ENCODE results near the gene GTF3C1. TPM values are rescaled to one million over a fixed set of nuclear protein-coding genes. Genes with fewer than 3 reads are reported as not detected.

The GTF3C1 gene
- total RNA-seq, 1 experiment from 2014 or later = 121 TPM

GRCh38 chr16:27505297-27506236 lies 44.1 kb downstream of the GTF3C1 start:
- Histone ChIP-seq H3K36me3 (ENCODE audit: control insufficient read depth, insufficient read depth, low read length) (peaks cover 30% of the 10 kb centered on the region), H3K9me3 (ENCODE audit: control insufficient read depth, insufficient read depth, low read depth, low read length) (no peaks in the 10 kb centered on the region), H3K27ac (ENCODE audit: low read length) (no peak overlapping the region), H3K4me1 (ENCODE audit: control insufficient read depth, insufficient read depth, low read length) (no peaks in the 10 kb centered on the region), H3K4me3 (ENCODE audit: low read depth in 2 of 2, low read length in 2 of 2) (no peak overlapping the region), H3K27me3 (ENCODE audit: control insufficient read depth, insufficient read depth, low read length) (no peaks in the 10 kb centered on the region)
- in situ Hi-C loops (cut with HindIII; ENCODE audit: low pct_unique_long_range_greater_than_20kb, low sequenced_read_pairs) = no loop called here
- ATAC-seq (no peak), DNase-seq (ENCODE audit: low read depth, low spot score) (no peak)
- TF ChIP-seq, protein P1, sequence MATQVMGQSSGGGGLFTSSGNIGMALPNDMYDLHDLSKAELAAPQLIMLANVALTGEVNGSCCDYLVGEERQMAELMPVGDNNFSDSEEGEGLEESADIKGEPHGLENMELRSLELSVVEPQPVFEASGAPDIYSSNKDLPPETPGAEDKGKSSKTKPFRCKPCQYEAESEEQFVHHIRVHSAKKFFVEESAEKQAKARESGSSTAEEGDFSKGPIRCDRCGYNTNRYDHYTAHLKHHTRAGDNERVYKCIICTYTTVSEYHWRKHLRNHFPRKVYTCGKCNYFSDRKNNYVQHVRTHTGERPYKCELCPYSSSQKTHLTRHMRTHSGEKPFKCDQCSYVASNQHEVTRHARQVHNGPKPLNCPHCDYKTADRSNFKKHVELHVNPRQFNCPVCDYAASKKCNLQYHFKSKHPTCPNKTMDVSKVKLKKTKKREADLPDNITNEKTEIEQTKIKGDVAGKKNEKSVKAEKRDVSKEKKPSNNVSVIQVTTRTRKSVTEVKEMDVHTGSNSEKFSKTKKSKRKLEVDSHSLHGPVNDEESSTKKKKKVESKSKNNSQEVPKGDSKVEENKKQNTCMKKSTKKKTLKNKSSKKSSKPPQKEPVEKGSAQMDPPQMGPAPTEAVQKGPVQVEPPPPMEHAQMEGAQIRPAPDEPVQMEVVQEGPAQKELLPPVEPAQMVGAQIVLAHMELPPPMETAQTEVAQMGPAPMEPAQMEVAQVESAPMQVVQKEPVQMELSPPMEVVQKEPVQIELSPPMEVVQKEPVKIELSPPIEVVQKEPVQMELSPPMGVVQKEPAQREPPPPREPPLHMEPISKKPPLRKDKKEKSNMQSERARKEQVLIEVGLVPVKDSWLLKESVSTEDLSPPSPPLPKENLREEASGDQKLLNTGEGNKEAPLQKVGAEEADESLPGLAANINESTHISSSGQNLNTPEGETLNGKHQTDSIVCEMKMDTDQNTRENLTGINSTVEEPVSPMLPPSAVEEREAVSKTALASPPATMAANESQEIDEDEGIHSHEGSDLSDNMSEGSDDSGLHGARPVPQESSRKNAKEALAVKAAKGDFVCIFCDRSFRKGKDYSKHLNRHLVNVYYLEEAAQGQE (IDR thresholded peaks at IDR 0.05; ENCODE audit: insufficient read depth in 1 of 2, low read depth in 2 of 2, low read length in 1 of 2) = no peak
- TF ChIP-seq POLR2AphosphoS5 (IDR thresholded peaks at IDR 0.05; ENCODE audit: low read depth, low read length) (no peak), SIN3A (IDR thresholded peaks at IDR 0.05; ENCODE audit: borderline replicate concordance, insufficient read depth, low read depth, low read length) (no peak), CTCF (IDR thresholded peaks at IDR 0.05) (no peak), TCF7L2 (IDR thresholded peaks at IDR 0.05; ENCODE audit: low read depth, low read length) (no peak)
- CTCF ChIA-PET = interaction anchor here (0.7 kb wide), 1 partner anchor 11 kb away, joined by 3 read pairs; no protein-coding TSS in a partner anchor
- intact Hi-C loops (cut with micrococcal nuclease; ENCODE audit: unreplicated experiment) = no loop called here
- BruUV-seq (replicated peaks) = no TSS peak
- POLR2A ChIA-PET = no interaction called here

DNA sequence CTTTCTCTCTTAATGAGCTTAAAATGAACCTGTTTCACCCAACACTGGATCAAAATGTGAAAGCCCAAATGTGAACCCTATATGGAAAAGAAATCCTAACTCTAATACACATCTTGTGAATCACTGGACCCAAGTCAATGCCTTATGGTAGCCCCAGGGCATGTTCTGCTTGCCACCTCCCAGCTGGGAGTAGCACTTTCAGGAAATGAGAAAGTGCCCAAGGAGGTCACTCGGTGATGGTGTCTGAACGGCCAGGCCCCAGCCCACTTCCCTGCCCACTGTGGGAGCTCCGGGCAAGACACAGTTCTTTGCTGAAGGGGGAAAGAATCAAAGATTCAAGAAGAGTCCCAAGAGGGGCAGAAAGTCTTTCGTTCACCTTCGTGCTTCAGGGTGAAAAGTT lies 46.1 kb downstream of the GTF3C1 start:
- DNase-seq (ENCODE audit: low read depth, low spot score) = no peak
- no TSS peak for BruUV-seq (replicated peaks)
- TF ChIP-seq, protein P1 (IDR thresholded peaks at IDR 0.05; ENCODE audit: insufficient read depth in 1 of 2, low read depth in 2 of 2, low read length in 1 of 2) = no peak
- TF ChIP-seq TCF7L2 (IDR thresholded peaks at IDR 0.05; ENCODE audit: low read depth, low read length) (no peak), POLR2AphosphoS5 (IDR thresholded peaks at IDR 0.05; ENCODE audit: low read depth, low read length) (no peak), CTCF (IDR thresholded peaks at IDR 0.05) (no peak), SIN3A (IDR thresholded peaks at IDR 0.05; ENCODE audit: borderline replicate concordance, insufficient read depth, low read depth, low read length) (no peak)
- Histone ChIP-seq H3K27me3 (ENCODE audit: control insufficient read depth, insufficient read depth, low read length) (no peaks in the 10 kb centered on the region), H3K4me3 (ENCODE audit: low read depth in 2 of 2, low read length in 2 of 2) (no peak overlapping the region), H3K36me3 (ENCODE audit: control insufficient read depth, insufficient read depth, low read length) (peaks cover 30% of the 10 kb centered on the region), H3K9me3 (ENCODE audit: control insufficient read depth, insufficient read depth, low read depth, low read length) (no peaks in the 10 kb centered on the region), H3K27ac (ENCODE audit: low read length) (no peak overlapping the region), H3K4me1 (ENCODE audit: control insufficient read depth, insufficient read depth, low read length) (no peaks in the 10 kb centered on the region)
- ATAC-seq = no peak
- ChIA-PET POLR2A (no interaction called here), CTCF (no interaction called here)
- intact Hi-C loops (cut with micrococcal nuclease; ENCODE audit: unreplicated experiment) (no loop called here), in situ Hi-C loops (cut with HindIII; ENCODE audit: low pct_unique_long_range_greater_than_20kb, low sequenced_read_pairs) (no loop called here)

Data from Panc1 (cell line).